ENCODE results near the gene POGLUT2. TPM values are rescaled to one million over a fixed set of nuclear protein-coding genes. Genes with fewer than 3 reads are reported as not detected.
A peak's percentile ranks its signal among the peaks of the same experiment; 100 is the strongest.

Gene POGLUT2
- total and polyA plus RNA-seq, 4 experiments from 2014 or later = 0.48 to 1.9 (median 1.3) TPM

DNA sequence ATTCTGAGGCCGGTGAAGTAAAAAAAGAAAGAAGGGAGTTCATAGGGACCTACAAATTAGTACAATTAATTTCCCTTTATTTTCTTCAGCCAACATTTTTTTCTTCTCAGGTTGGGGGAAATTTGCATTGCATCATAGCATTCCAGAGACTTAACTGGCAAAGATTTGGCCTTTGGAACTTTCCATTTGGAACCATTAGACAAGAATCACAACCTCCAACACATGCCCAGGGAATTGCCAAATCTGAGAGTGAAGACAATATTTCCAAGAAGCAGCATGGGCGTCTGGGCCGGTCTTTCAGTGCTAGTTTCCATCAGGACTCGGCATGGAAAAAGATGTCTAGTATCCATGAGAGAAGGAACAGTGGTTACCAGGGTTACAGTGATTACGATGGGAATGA, 40.7 kb upstream of the POGLUT2 start:
- intact Hi-C loops (cut with micrococcal nuclease) = no loop called here
- POLR2A ChIA-PET (ENCODE audit: partially characterized antibody) = no interaction called here
- no peak overlapping the region for H3K4me3 Mint-ChIP-seq
- Histone ChIP-seq H3K36me3 (ENCODE audit: insufficient read depth, low read length) (no peaks in the 10 kb centered on the region), H3K4me1 (ENCODE audit: insufficient read depth, low read length) (peaks cover 1% of the 10 kb centered on the region), H3K27ac (ENCODE audit: low read depth, low read length) (no peak overlapping the region), H3K4me3 (ENCODE audit: low read length in 2 of 2) (no peak overlapping the region), H3K27me3 (ENCODE audit: insufficient read depth, low read length) (no peaks in the 10 kb centered on the region), H3K9me3 (ENCODE audit: control insufficient read depth in 1 of 2, low read length in 2 of 2) (no peaks in the 10 kb centered on the region)
- peak overlapping the region in 1 of 7 donors; percentile 11 for H3K27ac Mint-ChIP-seq
- no peaks in the 10 kb centered on the region for H3K9me3 Mint-ChIP-seq
- DNase-seq = no peak
- CTCF ChIA-PET (ENCODE audit: partially characterized antibody) = no interaction called here
- peaks cover 0 to 3% (median under 1%) of the 10 kb centered on the region in 4 donors for H3K4me1 Mint-ChIP-seq
- peaks cover 6 to 17% of the 10 kb centered on the region in 2 donors for H3K36me3 Mint-ChIP-seq
- no peaks in the 10 kb centered on the region for H3K27me3 Mint-ChIP-seq

DNA sequence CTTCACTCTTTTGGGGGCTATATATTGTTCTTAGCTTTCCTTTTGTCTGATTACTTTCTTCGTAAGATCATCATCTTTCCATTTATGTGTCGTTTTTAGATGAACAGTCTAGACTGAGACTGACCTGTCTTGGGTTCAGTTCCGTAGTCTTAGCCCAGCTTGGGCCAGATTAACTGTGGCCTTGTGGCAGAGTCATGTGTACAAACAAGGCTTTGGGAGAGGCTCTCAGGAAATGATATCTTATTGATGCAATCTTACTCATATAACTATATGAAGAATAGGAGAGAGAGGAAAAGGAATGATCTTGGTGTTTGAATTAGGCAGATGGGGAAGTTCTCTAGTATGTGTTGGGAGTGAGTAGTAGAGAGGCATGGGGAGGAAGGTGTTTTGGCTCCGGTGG, 40.2 kb upstream of the POGLUT2 start:
- CTCF ChIA-PET (ENCODE audit: partially characterized antibody) = no interaction called here
- intact Hi-C loops (cut with micrococcal nuclease) = no loop called here
- H3K27ac Mint-ChIP-seq = peak overlapping the region in 2 of 7 donors; percentile 11 to 19

DNA sequence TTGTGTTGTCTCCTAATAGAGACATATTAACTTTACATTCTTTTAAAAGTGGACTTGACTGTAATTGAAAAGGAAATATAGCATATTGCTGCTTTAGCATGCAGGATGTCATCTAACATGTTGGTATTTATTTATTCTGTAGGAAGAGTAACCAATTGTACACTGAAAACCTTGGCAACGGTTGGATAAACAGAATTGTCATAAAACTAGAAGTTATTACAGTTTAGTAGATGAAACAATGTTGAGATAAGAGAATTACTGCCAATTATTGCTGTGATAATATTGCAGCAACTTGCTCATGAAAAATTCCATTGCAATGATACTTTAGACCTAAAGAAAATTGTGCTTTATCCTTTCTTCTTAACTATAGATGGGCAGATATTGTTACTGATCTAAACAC, 39.5 kb upstream of the POGLUT2 start:
- intact Hi-C loops (cut with micrococcal nuclease) = no loop called here
- Mint-ChIP-seq H3K27ac (no peak overlapping the region), H3K27me3 (no peaks in the 10 kb centered on the region), H3K36me3 (peaks cover 8 to 19% of the 10 kb centered on the region in 2 donors), H3K4me1 (no peaks in the 10 kb centered on the region), H3K9me3 (no peaks in the 10 kb centered on the region), H3K4me3 (no peak overlapping the region)
- no peak for DNase-seq
- no peak overlapping the region for H3K4me3 ChIP-seq (ENCODE audit: low read length in 2 of 2)
- H3K4me1 ChIP-seq (ENCODE audit: insufficient read depth, low read length) = no peaks in the 10 kb centered on the region
- no peaks in the 10 kb centered on the region for H3K27me3 ChIP-seq (ENCODE audit: insufficient read depth, low read length)
- H3K27ac ChIP-seq (ENCODE audit: low read depth, low read length) = no peak overlapping the region
- H3K36me3 ChIP-seq (ENCODE audit: insufficient read depth, low read length) = no peaks in the 10 kb centered on the region
- ChIA-PET POLR2A (ENCODE audit: partially characterized antibody) (no interaction called here), CTCF (ENCODE audit: partially characterized antibody) (no interaction called here)
- H3K9me3 ChIP-seq (ENCODE audit: control insufficient read depth in 1 of 2, low read length in 2 of 2) = no peaks in the 10 kb centered on the region

More for the DNA sequence above, 40.2 kb upstream of the POGLUT2 start:
- H3K27ac ChIP-seq (ENCODE audit: low read depth, low read length) = no peak overlapping the region
- POLR2A ChIA-PET (ENCODE audit: partially characterized antibody) = no interaction called here
- H3K4me3 Mint-ChIP-seq = no peak overlapping the region
- no peaks in the 10 kb centered on the region for H3K9me3 Mint-ChIP-seq
- no peaks in the 10 kb centered on the region for H3K36me3 ChIP-seq (ENCODE audit: insufficient read depth, low read length)
- H3K4me1 ChIP-seq (ENCODE audit: insufficient read depth, low read length) = no peaks in the 10 kb centered on the region
- H3K27me3 Mint-ChIP-seq = no peaks in the 10 kb centered on the region
- peaks cover 8 to 19% of the 10 kb centered on the region in 2 donors for H3K36me3 Mint-ChIP-seq
- H3K27me3 ChIP-seq (ENCODE audit: insufficient read depth, low read length) = no peaks in the 10 kb centered on the region
- no peaks in the 10 kb centered on the region for H3K9me3 ChIP-seq (ENCODE audit: control insufficient read depth in 1 of 2, low read length in 2 of 2)
- H3K4me3 ChIP-seq (ENCODE audit: low read length in 2 of 2) = no peak overlapping the region
- H3K4me1 Mint-ChIP-seq = no peaks in the 10 kb centered on the region
- no peak for DNase-seq

DNA sequence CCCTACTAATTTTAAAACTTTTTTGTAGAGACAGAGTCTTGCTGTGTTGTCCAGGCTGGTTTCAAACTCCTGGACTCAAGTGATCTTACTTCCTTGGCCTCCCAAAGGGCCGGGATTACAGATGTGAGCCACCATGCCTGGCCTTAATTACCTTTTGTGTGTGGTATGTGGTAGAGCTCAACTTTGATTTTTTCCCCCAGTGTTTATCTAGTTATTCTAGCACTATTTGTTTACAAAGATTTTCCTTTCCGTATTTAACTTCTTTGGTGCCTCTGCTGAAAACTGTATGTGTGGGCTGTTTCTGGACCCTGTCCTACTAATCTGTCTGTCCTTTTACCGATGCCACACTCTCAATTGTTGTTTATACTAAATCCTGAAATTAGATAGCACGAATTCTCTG, 37.7 kb upstream of the POGLUT2 start:
- Mint-ChIP-seq H3K27ac (no peak overlapping the region), H3K4me1 (no peaks in the 10 kb centered on the region), H3K36me3 (peaks cover 8 to 19% of the 10 kb centered on the region in 2 donors), H3K4me3 (no peak overlapping the region), H3K9me3 (no peaks in the 10 kb centered on the region), H3K27me3 (no peaks in the 10 kb centered on the region)
- ChIA-PET POLR2A (ENCODE audit: partially characterized antibody) (interaction anchor here (1.1 kb wide), 1 partner anchor 9 kb away, joined by 9 read pairs; the partner anchor contains the start of gene ERCC5), CTCF (ENCODE audit: partially characterized antibody) (interaction anchor here (1.5 kb wide), 1 partner anchor 255 kb away, joined by 4 read pairs; no protein-coding TSS in a partner anchor)
- H3K36me3 ChIP-seq (ENCODE audit: insufficient read depth, low read length) = no peaks in the 10 kb centered on the region
- no peaks in the 10 kb centered on the region for H3K9me3 ChIP-seq (ENCODE audit: control insufficient read depth in 1 of 2, low read length in 2 of 2)
- H3K4me1 ChIP-seq (ENCODE audit: insufficient read depth, low read length) = no peaks in the 10 kb centered on the region
- H3K27me3 ChIP-seq (ENCODE audit: insufficient read depth, low read length) = no peaks in the 10 kb centered on the region
- no peak overlapping the region for H3K27ac ChIP-seq (ENCODE audit: low read depth, low read length)
- DNase-seq = no peak
- intact Hi-C loops (cut with micrococcal nuclease) = no loop called here
- no peak overlapping the region for H3K4me3 ChIP-seq (ENCODE audit: low read length in 2 of 2)

DNA sequence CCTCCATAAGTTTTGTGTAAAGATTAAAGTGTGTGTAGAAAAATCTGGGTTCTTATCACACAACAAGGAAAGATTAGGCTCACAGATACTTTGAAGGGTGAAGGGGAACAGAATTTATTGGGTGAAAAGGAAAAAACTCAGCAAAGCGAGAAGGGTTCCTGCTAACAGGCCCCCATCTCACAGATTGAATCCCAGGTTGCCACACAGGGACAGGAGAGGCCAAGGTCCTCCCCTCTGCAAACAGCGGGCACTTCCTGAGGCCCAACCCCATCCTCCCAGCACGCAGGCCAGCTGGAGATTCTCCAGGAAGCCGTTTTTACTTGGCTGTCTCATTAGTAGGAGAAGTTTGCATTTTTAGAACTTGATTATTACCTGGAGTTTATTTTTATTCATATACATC, 31.9 kb upstream of the POGLUT2 start:
- Histone ChIP-seq H3K27ac (ENCODE audit: low read depth, low read length) (no peak overlapping the region), H3K36me3 (ENCODE audit: insufficient read depth, low read length) (no peaks in the 10 kb centered on the region), H3K9me3 (ENCODE audit: control insufficient read depth in 1 of 2, low read length in 2 of 2) (no peaks in the 10 kb centered on the region), H3K4me3 (ENCODE audit: low read length in 2 of 2) (no peak overlapping the region), H3K27me3 (ENCODE audit: insufficient read depth, low read length) (no peaks in the 10 kb centered on the region), H3K4me1 (ENCODE audit: insufficient read depth, low read length) (no peaks in the 10 kb centered on the region)
- no peaks in the 10 kb centered on the region for H3K4me1 Mint-ChIP-seq
- DNase-seq = no peak
- H3K27ac Mint-ChIP-seq = no peak overlapping the region
- CTCF ChIA-PET (ENCODE audit: partially characterized antibody) = interaction anchor here (1.5 kb wide), 1 partner anchor 15 kb away, joined by 4 read pairs; the partner anchor contains the start of gene ERCC5
- POLR2A ChIA-PET (ENCODE audit: partially characterized antibody) = interaction anchor here (1.4 to 2.0 kb wide), 2 partner anchors 15 to 31 kb away, joined by 3 to 8 read pairs; partner anchors contain the start of gene ERCC5
- peaks cover 10 to 13% of the 10 kb centered on the region in 2 donors for H3K36me3 Mint-ChIP-seq
- intact Hi-C loops (cut with micrococcal nuclease) = no loop called here
- H3K27me3 Mint-ChIP-seq = no peaks in the 10 kb centered on the region
- no peaks in the 10 kb centered on the region for H3K9me3 Mint-ChIP-seq
- no peak overlapping the region for H3K4me3 Mint-ChIP-seq

DNA sequence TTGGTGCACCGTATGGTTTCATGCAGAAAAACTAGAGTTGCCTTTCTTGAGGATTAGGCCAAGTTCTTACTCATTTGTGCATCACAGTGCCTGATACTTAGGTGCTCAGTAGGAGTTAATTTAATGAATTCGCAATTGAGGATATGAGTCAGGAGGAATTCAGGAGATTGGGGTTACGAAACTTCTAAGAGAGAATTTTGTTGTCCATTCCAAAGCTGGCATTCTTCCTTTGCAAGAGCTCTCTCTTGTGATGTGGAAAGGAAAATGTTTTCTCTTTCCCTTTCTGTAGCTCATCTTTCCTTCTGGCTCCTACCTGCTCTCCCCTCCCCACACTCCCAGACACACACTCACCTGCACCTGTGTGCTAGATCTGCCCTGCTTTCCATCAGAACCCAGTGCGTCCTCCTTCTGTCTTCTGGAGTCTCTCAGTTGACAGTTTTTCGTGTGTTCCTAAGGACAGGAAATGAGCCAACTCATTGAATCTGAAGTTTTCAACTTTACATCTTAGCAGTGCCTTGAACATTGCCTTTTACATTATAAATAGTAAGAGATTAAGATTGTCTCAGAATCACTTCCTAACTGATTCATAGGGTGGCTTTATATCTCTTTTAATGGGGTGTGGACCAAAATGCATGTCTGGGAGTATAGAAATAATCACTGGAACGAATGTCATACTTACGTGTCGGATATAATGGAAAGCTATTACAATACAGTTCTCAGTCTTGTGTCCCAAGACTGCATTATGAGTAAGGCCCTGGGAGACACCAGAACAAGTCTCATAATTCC, 27.3 kb upstream of the POGLUT2 start:
- Mint-ChIP-seq H3K36me3 (peaks cover 23 to 30% of the 10 kb centered on the region in 2 donors), H3K9me3 (no peaks in the 10 kb centered on the region), H3K27ac (peak overlapping the region in 3 of 7 donors; percentile 20 to 58 (median 24)), H3K4me3 (no peak overlapping the region), H3K27me3 (no peaks in the 10 kb centered on the region), H3K4me1 (no peaks in the 10 kb centered on the region)
- intact Hi-C loops (cut with micrococcal nuclease) = no loop called here
- Histone ChIP-seq H3K27ac (ENCODE audit: low read depth, low read length) (no peak overlapping the region), H3K4me1 (ENCODE audit: insufficient read depth, low read length) (no peaks in the 10 kb centered on the region), H3K36me3 (ENCODE audit: insufficient read depth, low read length) (no peaks in the 10 kb centered on the region), H3K27me3 (ENCODE audit: insufficient read depth, low read length) (no peaks in the 10 kb centered on the region), H3K4me3 (ENCODE audit: low read length in 2 of 2) (no peak overlapping the region), H3K9me3 (ENCODE audit: control insufficient read depth in 1 of 2, low read length in 2 of 2) (no peaks in the 10 kb centered on the region)
- ChIA-PET CTCF (ENCODE audit: partially characterized antibody) (no interaction called here), POLR2A (ENCODE audit: partially characterized antibody) (interaction anchor here (1.1 kb wide), 1 partner anchor 19 kb away, joined by 3 read pairs; the partner anchor contains the start of gene ERCC5)
- DNase-seq = no peak

DNA sequence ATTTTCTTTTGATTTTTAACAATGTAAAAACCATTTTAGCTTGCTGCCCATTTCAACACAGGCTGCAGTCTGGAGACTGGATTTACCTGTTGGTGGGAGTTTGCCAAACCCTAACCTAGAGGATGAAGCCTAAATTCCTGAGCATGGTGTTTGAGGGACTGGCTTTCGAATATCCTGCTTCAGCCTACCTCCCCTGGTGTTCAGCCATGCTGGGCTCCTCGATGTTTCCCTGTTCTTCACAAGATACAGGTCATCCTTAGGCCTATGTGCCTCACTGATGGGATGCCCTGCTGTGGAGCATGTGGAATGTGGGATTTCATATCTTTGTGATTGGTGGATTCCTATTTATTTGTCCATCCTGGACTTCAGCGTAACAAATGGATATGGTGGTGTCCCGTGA, 26.6 kb upstream of the POGLUT2 start:
- Histone ChIP-seq H3K4me3 (ENCODE audit: low read length in 2 of 2) (no peak overlapping the region), H3K27me3 (ENCODE audit: insufficient read depth, low read length) (no peaks in the 10 kb centered on the region), H3K4me1 (ENCODE audit: insufficient read depth, low read length) (no peaks in the 10 kb centered on the region), H3K36me3 (ENCODE audit: insufficient read depth, low read length) (no peaks in the 10 kb centered on the region), H3K9me3 (ENCODE audit: control insufficient read depth in 1 of 2, low read length in 2 of 2) (no peaks in the 10 kb centered on the region), H3K27ac (ENCODE audit: low read depth, low read length) (no peak overlapping the region)
- ChIA-PET CTCF (ENCODE audit: partially characterized antibody) (no interaction called here), POLR2A (ENCODE audit: partially characterized antibody) (no interaction called here)
- H3K27me3 Mint-ChIP-seq = no peaks in the 10 kb centered on the region
- H3K4me1 Mint-ChIP-seq = no peaks in the 10 kb centered on the region
- no peak for DNase-seq
- H3K27ac Mint-ChIP-seq = peak overlapping the region in 2 of 7 donors; percentile 4 to 58
- no peaks in the 10 kb centered on the region for H3K9me3 Mint-ChIP-seq
- H3K4me3 Mint-ChIP-seq = no peak overlapping the region
- H3K36me3 Mint-ChIP-seq = peaks cover 23 to 30% of the 10 kb centered on the region in 2 donors
- intact Hi-C loops (cut with micrococcal nuclease) = no loop called here
